Neural cell (in vitro differentiated cells): ENCODE data around the gene ZBTB7C. TPM values are rescaled to one million over a fixed set of nuclear protein-coding genes. Genes with fewer than 3 reads are reported as not detected.

Experiments
- H2AFZ ChIP-seq: fragments of 200-600, 300-800 bp; sonication (generic), shearing (Covaris generic); 2 replicates; pipeline ENCODE4 v1.6.0; 2014; ENCODE audit warnings: low read depth, mild to moderate bottlenecking, antibody characterized with exemption, low read length, moderate library complexity
- H3F3A ChIP-seq: fragments of 200-600 bp; shearing (Covaris generic); 2 replicates; pipeline ENCODE4 v1.6.1; 2016; ENCODE audit warnings: mild to moderate bottlenecking, moderate library complexity, mixed read lengths, antibody characterized with exemption, low read length; ENCODE audit not compliant: insufficient read depth, poor library complexity, severe bottlenecking
- H3K27ac ChIP-seq: fragments of 200-600, 300-800 bp; sonication (generic), shearing (Covaris generic); 2 replicates; pipeline ENCODE4 v1.5.1; 2014; ENCODE audit warnings: mild to moderate bottlenecking, low read length, moderate library complexity
- H3K27me3 ChIP-seq: fragments of 300-800, 200-600 bp; sonication (generic), shearing (Covaris generic); 2 replicates; pipeline ENCODE4 v1.6.0; 2014; ENCODE audit warnings: mild to moderate bottlenecking, low read depth, low read length, moderate library complexity; ENCODE audit not compliant: insufficient read depth
- H3K36me3 ChIP-seq: fragments of 300-800, 200-600 bp; sonication (generic), shearing (Covaris generic); 2 replicates; pipeline ENCODE4 v1.5.1; 2014; ENCODE audit warnings: mild to moderate bottlenecking, antibody characterized with exemption, low read length, moderate library complexity; ENCODE audit not compliant: insufficient read depth
- H3K4me2 ChIP-seq: fragments of 300-800, 200-600 bp; sonication (generic), shearing (Covaris generic); 2 replicates; pipeline ENCODE4 v1.6.0; 2014; ENCODE audit warnings: mild to moderate bottlenecking, low read length
- H3K4me3 ChIP-seq: fragments of 300-800, 200-600 bp; sonication (generic), shearing (Covaris generic); 2 replicates; pipeline ENCODE4 v1.5.1; 2014; ENCODE audit warnings: mild to moderate bottlenecking, low read length, moderate library complexity
- H3K79me2 ChIP-seq: fragments of 200-600 bp; shearing (Covaris generic); replicated peaks from 2 replicates; pipeline ENCODE4 v1.6.0; 2014; ENCODE audit warnings: mild to moderate bottlenecking, low read length, moderate library complexity; ENCODE audit not compliant: insufficient read depth
- H3K9ac ChIP-seq: fragments of 300-800, 200-600 bp; sonication (generic), shearing (Covaris generic); 2 replicates; pipeline ENCODE4 v1.6.1; 2016; ENCODE audit warnings: mild to moderate bottlenecking, low read length, mixed read lengths
- H3K9me2 ChIP-seq: fragments of 200-600 bp; shearing (Covaris generic); 2 replicates; pipeline ENCODE4 v1.6.1; 2016; ENCODE audit warnings: mild to moderate bottlenecking, low read length, mixed read lengths; ENCODE audit not compliant: insufficient read depth
- H3K9me3 ChIP-seq: fragments of 200-600, 300-800 bp; sonication (generic), shearing (Covaris generic); 2 replicates; pipeline ENCODE4 v1.6.1; 2016; ENCODE audit warnings: mild to moderate bottlenecking, mixed run types, low read length, moderate library complexity, mixed read lengths
- H4K20me1 ChIP-seq: fragments of 200-600 bp; shearing (Covaris generic); 2 replicates; pipeline ENCODE4 v1.6.1; 2016; ENCODE audit warnings: mild to moderate bottlenecking, mixed run types; ENCODE audit not compliant: insufficient read depth
- CTCF ChIP-seq: fragments of 450-650 bp; IDR thresholded peaks from 2 replicates; pipeline ENCODE4 v1.5.1; 2014; ENCODE audit warnings: antibody characterized with exemption, mild to moderate bottlenecking, moderate library complexity; ENCODE audit not compliant: poor library complexity, severe bottlenecking
- EP300 ChIP-seq: fragments of 450-650 bp; conservative IDR thresholded peaks from 2 replicates; pipeline ENCODE4 v1.6.1; 2014; ENCODE audit warnings: antibody characterized with exemption, mild to moderate bottlenecking, moderate library complexity; ENCODE audit not compliant: poor library complexity, severe bottlenecking
- EZH2 ChIP-seq: fragments of 200-600, 300-800 bp; shearing (Covaris generic), sonication (generic); IDR thresholded peaks from 2 replicates; pipeline ENCODE4 v1.6.1; 2014; ENCODE audit warnings: antibody characterized with exemption, low read length, borderline replicate concordance, mild to moderate bottlenecking; ENCODE audit not compliant: insufficient read depth, poor library complexity, severe bottlenecking
- MXI1 ChIP-seq: fragments of 450-650 bp; conservative IDR thresholded peaks from 2 replicates; pipeline ENCODE4 v1.6.1; 2014; ENCODE audit warnings: antibody characterized with exemption, mild to moderate bottlenecking; ENCODE audit not compliant: poor library complexity, severe bottlenecking
- POLR2AphosphoS5 ChIP-seq: IDR thresholded peaks from 2 replicates; pipeline ENCODE4 v1.6.1; 2012
- RAD21 ChIP-seq: fragments of 450-650 bp; conservative IDR thresholded peaks from 2 replicates; pipeline ENCODE4 v1.6.1; 2014; ENCODE audit warnings: antibody characterized with exemption, mild to moderate bottlenecking, moderate library complexity
- REST ChIP-seq: IDR thresholded peaks from 2 replicates; pipeline ENCODE4 v1.6.1; 2012; ENCODE audit warnings: borderline replicate concordance
- SMC3 ChIP-seq: fragments of 450-650 bp; conservative IDR thresholded peaks from 2 replicates; pipeline ENCODE4 v1.6.1; 2014; ENCODE audit warnings: antibody characterized with exemption, mild to moderate bottlenecking, moderate library complexity; ENCODE audit not compliant: poor library complexity
- TAF1 ChIP-seq: IDR thresholded peaks from 2 replicates; pipeline ENCODE4 v1.6.1; 2012; ENCODE audit warnings: low read depth
- polyA plus RNA-seq: library from polyadenylated mRNA; depleted of rRNA; stranded (reverse); fragments of >200 nt; gene quantifications from 2 replicates; pipeline ENCODE4 v1.2.3, GENCODE V29; 2014

The ZBTB7C gene
- polyA plus RNA-seq, 1 donor from 2014 or later: 2.4 TPM

GRCh38 chr18:48152549-48152948, 256.6 kb downstream of the ZBTB7C start:
- Histone ChIP-seq H3K4me3 (no peak overlapping the region), H3K9me2 (no peaks in the 10 kb centered on the region), H3K9ac (no peak overlapping the region), H3F3A (no peaks in the 10 kb centered on the region), H3K4me2 (no peak overlapping the region), H2AFZ (no peak overlapping the region), H3K27ac (no peak overlapping the region), H3K27me3 (no peaks in the 10 kb centered on the region), H3K79me2 (no peaks in the 10 kb centered on the region), H4K20me1 (no peaks in the 10 kb centered on the region), H3K36me3 (no peaks in the 10 kb centered on the region), H3K9me3 (no peaks in the 10 kb centered on the region)
- TF ChIP-seq EP300 (no peak), EZH2 (no peak), REST (no peak), MXI1 (no peak), POLR2AphosphoS5 (no peak)

- Histone ChIP-seq H3K9me3 (no peaks in the 10 kb centered on the region), H3K36me3 (no peaks in the 10 kb centered on the region), H3K4me3 (no peak overlapping the region), H3F3A (no peaks in the 10 kb centered on the region), H2AFZ (no peak overlapping the region), H3K9me2 (no peaks in the 10 kb centered on the region), H3K27me3 (no peaks in the 10 kb centered on the region), H4K20me1 (no peaks in the 10 kb centered on the region), H3K27ac (no peak overlapping the region), H3K9ac (no peak overlapping the region), H3K79me2 (no peaks in the 10 kb centered on the region), H3K4me2 (no peak overlapping the region)
- TF ChIP-seq CTCF (no peak), TAF1 (no peak), SMC3 (no peak), RAD21 (no peak), EZH2 (no peak), REST (no peak), POLR2AphosphoS5 (no peak), MXI1 (no peak), EP300 (no peak)
Observed at GRCh38 chr18:48151421-48152065, 257.6 kb downstream of the ZBTB7C start.
